ENCODE data around the gene DHRS7C. TPM values are rescaled to one million over a fixed set of nuclear protein-coding genes. Genes with fewer than 3 reads are reported as not detected.

The DHRS7C gene
- total and polyA plus RNA-seq, 2 of the 13 experiments (the other 11 are each of a cell fraction or from before 2014, with no cell fraction given) = not detected

DNA sequence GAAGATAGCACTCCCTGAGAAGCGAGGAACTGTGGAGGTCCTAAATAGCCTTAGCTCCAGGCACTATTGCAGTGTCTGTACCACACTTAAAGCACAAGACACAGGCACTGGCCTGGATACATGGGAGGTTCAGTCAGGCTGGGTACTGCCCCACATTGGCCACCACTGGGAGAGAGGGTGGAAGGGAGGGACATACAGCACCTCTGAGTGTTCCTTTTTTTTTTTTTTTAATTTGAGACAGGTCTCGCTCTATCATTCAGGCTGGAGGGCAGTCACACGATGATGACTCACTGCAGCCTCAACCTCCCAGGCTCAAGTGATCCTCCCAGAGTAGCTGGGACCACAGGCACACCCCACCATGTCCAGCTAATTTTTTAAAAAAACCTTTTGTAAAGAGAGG, 29.1 kb upstream of the DHRS7C start:
- ChIA-PET CTCF (ENCODE audit: low intra/inter-chr PET ratio, low total read pairs) (no interaction called here), POLR2A (no interaction called here)
- no TSS peak for BruUV-seq (replicated peaks)
- no peak overlapping the region for H2AFZ ChIP-seq (ENCODE audit: low read length)
- peaks cover 1 to 12% of the 10 kb centered on the region in 2 experiments; a peak in 3 of 5 replicates for H3K27me3 ChIP-seq (ENCODE audit: control insufficient read depth in 1 of 2, insufficient read depth in 2 of 2, low read length in 2 of 2)
- TF ChIP-seq FOXK1 (CRISPR knock-in tag; IDR thresholded peaks at IDR 0.05; ENCODE audit: borderline replicate concordance, low read depth) = no peak
- no peak for TF ChIP-seq RNF2 (conservative IDR thresholded peaks at IDR 0.05; ENCODE audit: low read depth)
- no peak for TF ChIP-seq GATAD1 (CRISPR knock-in tag; IDR thresholded peaks at IDR 0.05)
- TF ChIP-seq, protein P1, sequence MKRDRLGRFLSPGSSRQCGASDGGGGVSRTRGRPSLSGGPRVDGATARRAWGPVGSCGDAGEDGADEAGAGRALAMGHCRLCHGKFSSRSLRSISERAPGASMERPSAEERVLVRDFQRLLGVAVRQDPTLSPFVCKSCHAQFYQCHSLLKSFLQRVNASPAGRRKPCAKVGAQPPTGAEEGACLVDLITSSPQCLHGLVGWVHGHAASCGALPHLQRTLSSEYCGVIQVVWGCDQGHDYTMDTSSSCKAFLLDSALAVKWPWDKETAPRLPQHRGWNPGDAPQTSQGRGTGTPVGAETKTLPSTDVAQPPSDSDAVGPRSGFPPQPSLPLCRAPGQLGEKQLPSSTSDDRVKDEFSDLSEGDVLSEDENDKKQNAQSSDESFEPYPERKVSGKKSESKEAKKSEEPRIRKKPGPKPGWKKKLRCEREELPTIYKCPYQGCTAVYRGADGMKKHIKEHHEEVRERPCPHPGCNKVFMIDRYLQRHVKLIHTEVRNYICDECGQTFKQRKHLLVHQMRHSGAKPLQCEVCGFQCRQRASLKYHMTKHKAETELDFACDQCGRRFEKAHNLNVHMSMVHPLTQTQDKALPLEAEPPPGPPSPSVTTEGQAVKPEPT (CRISPR knock-in tag; IDR thresholded peaks at IDR 0.05; ENCODE audit: low read depth) = no peak
- no peak for TF ChIP-seq TAF15 (IDR thresholded peaks at IDR 0.05; ENCODE audit: low read depth, low read length, poor library complexity, severe bottlenecking)
- TF ChIP-seq, protein P2, sequence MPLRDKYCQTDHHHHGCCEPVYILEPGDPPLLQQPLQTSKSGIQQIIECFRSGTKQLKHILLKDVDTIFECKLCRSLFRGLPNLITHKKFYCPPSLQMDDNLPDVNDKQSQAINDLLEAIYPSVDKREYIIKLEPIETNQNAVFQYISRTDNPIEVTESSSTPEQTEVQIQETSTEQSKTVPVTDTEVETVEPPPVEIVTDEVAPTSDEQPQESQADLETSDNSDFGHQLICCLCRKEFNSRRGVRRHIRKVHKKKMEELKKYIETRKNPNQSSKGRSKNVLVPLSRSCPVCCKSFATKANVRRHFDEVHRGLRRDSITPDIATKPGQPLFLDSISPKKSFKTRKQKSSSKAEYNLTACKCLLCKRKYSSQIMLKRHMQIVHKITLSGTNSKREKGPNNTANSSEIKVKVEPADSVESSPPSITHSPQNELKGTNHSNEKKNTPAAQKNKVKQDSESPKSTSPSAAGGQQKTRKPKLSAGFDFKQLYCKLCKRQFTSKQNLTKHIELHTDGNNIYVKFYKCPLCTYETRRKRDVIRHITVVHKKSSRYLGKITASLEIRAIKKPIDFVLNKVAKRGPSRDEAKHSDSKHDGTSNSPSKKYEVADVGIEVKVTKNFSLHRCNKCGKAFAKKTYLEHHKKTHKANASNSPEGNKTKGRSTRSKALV (CRISPR knock-in tag; IDR thresholded peaks at IDR 0.05) = no peak
- no peak for TF ChIP-seq RFX3 (CRISPR knock-in tag; IDR thresholded peaks at IDR 0.05)
- TF ChIP-seq ZFP62 (CRISPR knock-in tag; IDR thresholded peaks at IDR 0.05) = no peak
- TF ChIP-seq ZSCAN25 (CRISPR knock-in tag; IDR thresholded peaks at IDR 0.05) = no peak
- TF ChIP-seq ARNTL (CRISPR knock-in tag; IDR thresholded peaks at IDR 0.05) = no peak
- TF ChIP-seq SOX6 (IDR thresholded peaks at IDR 0.05) = no peak
- no peak for TF ChIP-seq SOX6 (CRISPR knock-in tag; IDR thresholded peaks at IDR 0.05)
- TF ChIP-seq WIZ (CRISPR knock-in tag; IDR thresholded peaks at IDR 0.05) = no peak
- no peaks in the 10 kb centered on the region for H3K36me3 ChIP-seq (replicated peaks in 1 of 2; ENCODE audit: control insufficient read depth in 1 of 2, insufficient read depth in 2 of 2, low read length in 2 of 2)
- H3K79me2 ChIP-seq (ENCODE audit: insufficient read depth, low read length) = no peaks in the 10 kb centered on the region
- FAIRE-seq (no peak), DNase-seq (ENCODE audit: low spot score) (no peak), ATAC-seq (no peak)
- H3K4me1 ChIP-seq (ENCODE audit: insufficient read depth, low read length) = no peaks in the 10 kb centered on the region
- no peaks in the 10 kb centered on the region for H4K20me1 ChIP-seq (ENCODE audit: insufficient read depth, low read length)
- H3K9me3 ChIP-seq (ENCODE audit: low read length) = no peaks in the 10 kb centered on the region
- in situ Hi-C loops (cut with HindIII; ENCODE audit: extremely low pct_ligation_motif_present, low pct_unique_long_range_greater_than_20kb) (no loop called here), intact Hi-C loops (cut with micrococcal nuclease; ENCODE audit: unreplicated experiment) (no loop called here)
- H3K27ac ChIP-seq (ENCODE audit: extremely low read length, insufficient read depth, low read length) = no peak overlapping the region
- H3K4me2 ChIP-seq (ENCODE audit: low read depth, low read length) = no peak overlapping the region
- no peak overlapping the region for H3K4me3 ChIP-seq (replicated peaks in 1 of 3; ENCODE audit: insufficient read depth in 1 of 3, low read depth in 2 of 3, low read length in 3 of 3)
- WGBS (ENCODE audit: low lambda C conversion rate) = 5% methylated on average over 3 of the region's 3 CpGs
- no peak overlapping the region for H3K9ac ChIP-seq (ENCODE audit: insufficient read depth, low read depth, low read length)
